K562 (cell line): ENCODE results near the gene LRRK1. TPM values are rescaled to one million over a fixed set of nuclear protein-coding genes. Genes with fewer than 3 reads are reported as not detected.

Experiments
- ATAC-seq: fragments of 200-7000 bp; cut with Tn5 transposase; 3 replicates; pipeline ENCODE4 v1.9.1; 2020; ENCODE audit warnings: moderate library complexity
- BruUV-seq: library from RNA; stranded (reverse); fragments of 400-500 nt; replicated peaks from 2 replicates; lab custom pipeline; 2021; lab: Mats Ljungman, UMichigan
- CTCF ChIA-PET: fragments of 300-600 bp; formaldehyde crosslinking; extraction: SDS; loops from one replicate; lab custom pipeline; 2021; ENCODE audit warnings: low intra/inter-chr PET ratio; lab: Yijun Ruan, JAX
- POLR2A ChIA-PET: fragments of 300-600, 350-650 bp; sonication (Branson Sonifier 250); formaldehyde crosslinking; extraction: SDS; loops from one replicate; lab custom pipeline; 2021; ENCODE audit warnings: antibody characterized with exemption, inconsistent platforms; lab: Yijun Ruan, JAX
- DNase-seq, 4 experiments: peaks; one replicate each; pipeline versions ENCODE4 v3.0.0 to v3.0.0-alpha.2; 2011 to 2018; ENCODE audit warnings: low spot score in 3 of 4, mixed read lengths in 3 of 4; ENCODE audit errors: extremely low read depth in 1 of 4
- FAIRE-seq: peaks from 2 replicates; lab custom pipeline; 2011; peaks lifted over from hg19 to GRCh38; lab: Jason Lieb, UNC
- H2AFZ ChIP-seq: 2 replicates; pipeline ENCODE4 v1.6.0; 2011; ENCODE audit warnings: low read depth, low read length, control low read depth, inconsistent platforms
- H3K27ac ChIP-seq: fragments of 200-600 bp; 3 replicates; pipeline ENCODE4 v1.8.0; 2011; ENCODE audit warnings: low read depth, mild to moderate bottlenecking, control low read depth, inconsistent platforms, low read length, moderate library complexity, mixed read lengths; ENCODE audit errors: extremely low read depth
- H3K27me3 ChIP-seq, 2 experiments: fragments of 300-600 bp in 1 of 2; 2 replicates in 1 of 2; 3 replicates in 1 of 2; pipeline versions ENCODE4 v1.6.0 to v1.8.0; 2011; ENCODE audit warnings: inconsistent platforms in 2 of 2, low read length in 2 of 2, mild to moderate bottlenecking in 1 of 2, mixed read lengths in 1 of 2, moderate library complexity in 1 of 2; ENCODE audit not compliant: control insufficient read depth in 2 of 2, insufficient read depth in 2 of 2
- H3K36me3 ChIP-seq: fragments of 300-600 bp; 3 replicates; pipeline ENCODE4 v1.8.0; 2011; ENCODE audit warnings: mild to moderate bottlenecking, low read length, inconsistent platforms; ENCODE audit not compliant: control insufficient read depth, insufficient read depth
- H3K4me1 ChIP-seq, 2 experiments: fragments of 200-600 bp in 1 of 2; replicated peaks in 1 of 2; 2 replicates in 1 of 2; 3 replicates in 1 of 2; pipeline versions ENCODE4 v1.5.1 to v1.8.0; 2011; ENCODE audit warnings: inconsistent platforms in 2 of 2, low read length in 2 of 2, mild to moderate bottlenecking in 1 of 2, mixed read lengths in 1 of 2, moderate library complexity in 1 of 2; ENCODE audit not compliant: control insufficient read depth in 2 of 2, insufficient read depth in 2 of 2
- H3K4me2 ChIP-seq: 2 replicates; pipeline ENCODE4 v1.6.1; 2011; ENCODE audit warnings: low read length, control low read depth, inconsistent platforms, mixed read lengths; ENCODE audit not compliant: insufficient read depth
- H3K4me3 ChIP-seq: fragments of 200-600 bp; sonication (generic), shearing (Covaris generic); 2 replicates; pipeline ENCODE4 v1.5.1; 2016; ENCODE audit warnings: control low read depth, inconsistent platforms
- H3K79me2 ChIP-seq: fragments of 200-600 bp; 3 replicates; pipeline ENCODE4 v1.8.0; 2011; ENCODE audit warnings: low read length, inconsistent platforms; ENCODE audit not compliant: control insufficient read depth, insufficient read depth
- H3K9ac ChIP-seq, 2 experiments: 2 replicates each; pipeline versions ENCODE4 v1.6.0 to v1.6.1; 2011; ENCODE audit warnings: low read depth in 2 of 2, low read length in 2 of 2, control low read depth in 1 of 2, inconsistent platforms in 1 of 2, mild to moderate bottlenecking in 1 of 2, mixed read lengths in 1 of 2; ENCODE audit not compliant: insufficient read depth in 1 of 2
- H3K9me1 ChIP-seq: one replicate; pipeline ENCODE4 v1.6.0; 2011; ENCODE audit warnings: inconsistent platforms, mild to moderate bottlenecking, low read length, moderate library complexity; ENCODE audit not compliant: control insufficient read depth, insufficient read depth
- H3K9me3 ChIP-seq: replicated peaks from 2 replicates; pipeline ENCODE4 v1.5.1; 2011; ENCODE audit warnings: low read depth, low read length, inconsistent platforms; ENCODE audit not compliant: control insufficient read depth, insufficient read depth
- H4K20me1 ChIP-seq: replicated peaks from 2 replicates; pipeline ENCODE4 v1.6.1; 2011; ENCODE audit warnings: low read length, inconsistent platforms, mixed read lengths; ENCODE audit not compliant: control insufficient read depth, insufficient read depth
- ARID3A ChIP-seq: IDR thresholded peaks from 2 replicates; pipeline ENCODE4 v1.6.1; 2012; ENCODE audit warnings: low read depth, low read length, improper control_type of control experiment, borderline replicate concordance
- ATF4 ChIP-seq: fragments of 450-650 bp; formaldehyde crosslinking; IDR thresholded peaks from 2 replicates; pipeline ENCODE4 v1.4.0; 2022; ENCODE audit warnings: mild to moderate bottlenecking, moderate library complexity
- BRD9 ChIP-seq: fragments of 450-650 bp; IDR thresholded peaks from 2 replicates; pipeline ENCODE4 v1.6.1; 2018; ENCODE audit warnings: low read depth; ENCODE audit not compliant: partially characterized antibody
- CHD4 ChIP-seq: fragments of 200-600 bp; sonication (generic); IDR thresholded peaks from 3 replicates; pipeline ENCODE4 v1.6.1; 2012; ENCODE audit warnings: low read depth, mild to moderate bottlenecking, mixed read lengths, low read length, inconsistent platforms; ENCODE audit not compliant: insufficient read depth, insufficient replicate concordance, poor library complexity, severe bottlenecking
- ETS1 ChIP-seq: conservative IDR thresholded peaks from 2 replicates; pipeline ENCODE4 v1.6.1; 2011; ENCODE audit warnings: low read depth, mild to moderate bottlenecking, low read length; ENCODE audit not compliant: control insufficient read depth
- HDAC6 ChIP-seq: IDR thresholded peaks from 2 replicates; pipeline ENCODE4 v1.6.1; 2012; ENCODE audit warnings: low read depth, mild to moderate bottlenecking, control low read depth, inconsistent platforms, low read length, moderate library complexity
- MIER1 ChIP-seq: fragments of 450-650 bp; IDR thresholded peaks from 2 replicates; pipeline ENCODE4 v1.6.1; 2016; ENCODE audit warnings: antibody characterized with exemption, mild to moderate bottlenecking, low read depth
- PHB2 ChIP-seq: fragments of 450-650 bp; IDR thresholded peaks from 2 replicates; pipeline ENCODE4 v1.6.1; 2017; ENCODE audit warnings: low read depth
- PHF20 ChIP-seq: fragments of 450-650 bp; IDR thresholded peaks from 2 replicates; pipeline ENCODE4 v1.6.1; 2018; ENCODE audit not compliant: partially characterized antibody
- POLR2AphosphoS5 ChIP-seq: IDR thresholded peaks from 2 replicates; pipeline ENCODE4 v1.6.1; 2011; ENCODE audit warnings: mild to moderate bottlenecking, low read depth, low read length, moderate library complexity; ENCODE audit not compliant: control insufficient read depth, insufficient read depth
- PRMT5 ChIP-seq: sonication (generic); formaldehyde crosslinking; IDR thresholded peaks from 2 replicates; pipeline ENCODE4 v1.5.0; 2020; ENCODE audit warnings: missing genetic modification reagents
- SMC3 ChIP-seq: conservative IDR thresholded peaks from 2 replicates; pipeline ENCODE4 v1.6.1; 2011; ENCODE audit warnings: low read depth, low read length, improper control_type of control experiment; ENCODE audit not compliant: insufficient read depth
- STAT5B ChIP-seq: fragments of 250-450 bp; sonication (Bioruptor Pico); IDR thresholded peaks from 2 replicates; pipeline ENCODE4 v1.8.0; 2021; ENCODE audit warnings: mild to moderate bottlenecking, inconsistent platforms
- TAF15 ChIP-seq: fragments of 200-400 bp; formaldehyde crosslinking; IDR thresholded peaks from 2 replicates; pipeline ENCODE4 v1.6.1; 2017; ENCODE audit warnings: mild to moderate bottlenecking, low read depth, low read length, moderate library complexity
- ZFP30 ChIP-seq: fragments of 250-450 bp; sonication (Bioruptor Pico); IDR thresholded peaks from 2 replicates; pipeline ENCODE4 v1.8.0; 2022; ENCODE audit warnings: moderate library complexity, mild to moderate bottlenecking, inconsistent platforms, borderline replicate concordance
- ZFP36 ChIP-seq: fragments of 150-350 bp; IDR thresholded peaks from 2 replicates; pipeline ENCODE4 v1.6.1; 2018; ENCODE audit warnings: low read length, low read depth; ENCODE audit not compliant: partially characterized antibody
- ZNF133 ChIP-seq: fragments of 250-450 bp; sonication (Bioruptor Pico); IDR thresholded peaks from 2 replicates; pipeline ENCODE4 v1.4.0; 2020; ENCODE audit warnings: mild to moderate bottlenecking
- WGBS: fragments of 100-300 bp; shearing (Covaris generic); methylation state at CpG from one replicate; pipeline ENCODE4 v1.1.6; 2016; ENCODE audit warnings: low coverage, mixed read lengths; ENCODE audit not compliant: insufficient coverage; ENCODE audit errors: missing lambda C conversion rate; 5-methylcytosine and 5-hydroxymethylcytosine counted together
- in situ Hi-C: fragments of 300-500 bp; cut with MboI; formaldehyde crosslinking; loops from 4 replicates; pipeline ENCODE4 v1.15.0; 2018; ENCODE audit warnings: inconsistent platforms, mixed read lengths
- intact Hi-C: fragments of 100-400 bp; cut with micrococcal nuclease; formaldehyde crosslinking; loops from 2 replicates; pipeline ENCODE4 v1.14.2; 2022
- polyA plus RNA-seq, 8 experiments: library from polyadenylated mRNA; depleted of rRNA in 4 of 8; stranded (reverse) in 5 of 8; unstranded in 3 of 8; fragments of >200 nt; fragmentation: Nextera tagmentation in 2 of 8; fragmentation: Illumina TruSeq in 1 of 8; extraction: Ambion mirVana in 2 of 8; extraction: Trizol in 1 of 8; gene quantifications; 2 replicates each; pipeline versions ENCODE4 v1.2.1 to v1.2.3, GENCODE V29; 2011 to 2014; ENCODE audit warnings: inconsistent platforms in 1 of 8, missing spikeins in 1 of 8
- total RNA-seq, 7 experiments: library from RNA; depleted of rRNA in 6 of 7; stranded (reverse); fragments of >200 nt in 6 of 7; fragmentation: Illumina TruSeq in 2 of 7; extraction: Trizol in 2 of 7; gene quantifications; 2 replicates each; pipeline versions ENCODE4 v1.2.1 to v1.2.3, GENCODE V29; 2011 to 2021; ENCODE audit warnings: low replicate concordance in 1 of 7

Gene LRRK1
- total and polyA plus RNA-seq, 9 of the 15 experiments (the other 6 are each of a cell fraction or from before 2014, with no cell fraction given): 0.01 to 1.5 (median 0.11) TPM

DNA sequence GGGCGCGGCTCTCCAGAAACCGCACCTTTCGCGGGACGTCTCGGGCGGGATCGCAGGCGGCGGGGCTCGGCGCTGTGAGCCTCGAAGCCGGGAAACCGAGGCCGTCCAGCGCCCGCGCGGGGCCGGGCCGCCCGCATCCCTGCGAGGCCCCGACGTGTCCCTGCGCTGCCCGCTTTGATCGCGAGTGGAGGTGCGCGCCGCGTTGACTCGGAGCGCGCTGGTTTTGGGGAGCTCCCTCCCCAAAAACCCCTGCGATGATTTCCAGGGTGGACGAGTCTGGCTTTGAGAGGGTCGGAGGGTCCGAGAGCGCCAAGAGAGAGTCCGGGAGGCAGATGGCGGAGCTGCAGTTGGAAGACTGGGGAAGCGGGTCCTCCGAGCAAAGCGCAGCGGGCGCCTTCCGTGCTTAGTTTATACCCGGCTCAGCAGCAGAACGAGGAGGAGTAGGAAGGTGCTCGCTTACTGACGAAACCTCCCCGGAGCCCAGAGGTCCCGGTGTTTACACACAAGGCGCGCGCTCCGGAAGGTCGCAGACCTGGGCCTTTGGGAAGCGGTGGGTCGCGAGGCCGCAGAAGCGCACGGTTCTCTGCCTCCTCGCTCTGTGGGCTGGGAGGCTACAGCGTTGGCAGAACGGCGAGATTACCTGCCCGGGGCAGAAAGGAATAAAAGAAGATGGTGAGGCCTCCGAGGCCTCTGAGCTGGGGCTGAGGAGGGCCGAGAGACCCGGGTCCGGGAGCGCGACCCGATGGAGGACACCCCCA is 38.8 kb upstream of the LRRK1 start (continued):
- TF ChIP-seq ETS1 (no peak), BRD9 (no peak), PRMT5 (CRISPR knock-in tag) (no peak), ARID3A (no peak), HDAC6 (no peak), ZFP30 (CRISPR knock-in tag) (no peak)

GRCh38 chr15:100880897-100881242 is 38.3 kb upstream of the LRRK1 start:
- H3K4me2 ChIP-seq: no peak overlapping the region
- H3K9me3 ChIP-seq: no peaks in the 10 kb centered on the region
- H4K20me1 ChIP-seq: no peaks in the 10 kb centered on the region; the same call in 1 of the 2 replicates
- H3K9me1 ChIP-seq: peaks cover 3% of the 10 kb centered on the region
- WGBS: 20% methylated on average over 8 of the region's 10 CpGs
- ChIA-PET CTCF (no interaction called here), POLR2A (interaction anchor here (0.6 kb wide), 1 partner anchor 1778 kb away, joined by 4 read pairs; no protein-coding TSS in a partner anchor)
- no peak for DNase-seq
- no TSS peak for BruUV-seq
- no peak for ATAC-seq
- no peak for FAIRE-seq
- H3K27me3 ChIP-seq: peaks cover 12 to 43% of the 10 kb centered on the region in 2 experiments
- H3K9ac ChIP-seq: no peak overlapping the region
- intact Hi-C loops: no loop called here
- H3K36me3 ChIP-seq: no peaks in the 10 kb centered on the region
- no peak overlapping the region for H3K27ac ChIP-seq
- in situ Hi-C loops: no loop called here
- no peaks in the 10 kb centered on the region for H3K4me1 ChIP-seq
- H3K4me3 ChIP-seq: no peak overlapping the region
- no peaks in the 10 kb centered on the region for H3K79me2 ChIP-seq
- H2AFZ ChIP-seq: no peak overlapping the region
- TF ChIP-seq CHD4 (no peak), MIER1 (no peak), ZFP36 (no peak), POLR2AphosphoS5 (no peak), SMC3 (no peak), TAF15 (no peak), ATF4 (CRISPR knock-in tag) (no peak), ZNF133 (CRISPR knock-in tag) (no peak), PHF20 (no peak), PHB2 (no peak), STAT5B (CRISPR knock-in tag) (no peak)
